H1 (cell line): Measurements from ENCODE around the gene NPY4R. TPM values are rescaled to one million over a fixed set of nuclear protein-coding genes. Genes with fewer than 3 reads are reported as not detected.
"Not testable (repeated sequence)": the region's sequence is repeated elsewhere in the genome, so short reads cannot be mapped to it uniquely, and the experiment has no call there.

Source experiments
- CTCF ChIA-PET: fragments of 300-600 bp; sonication (Branson Sonifier 250); formaldehyde crosslinking; loops from one replicate; lab custom pipeline; 2021; ENCODE audit not compliant: partially characterized antibody; lab: Charles Lee
- POLR2A ChIA-PET: fragments of 300-600 bp; sonication (Branson Sonifier 250); formaldehyde crosslinking; loops from one replicate; lab custom pipeline; 2021; ENCODE audit warnings: inconsistent platforms; ENCODE audit not compliant: partially characterized antibody; lab: Charles Lee
- DNase-seq, 2 experiments: peaks; one replicate each; pipeline versions ENCODE4 v3.0.0 to v3.0.0-alpha.2; 2010 to 2022; ENCODE audit warnings: low spot score in 2 of 2, low read depth in 1 of 2, mixed read lengths in 1 of 2
- FAIRE-seq: peaks from 2 replicates; lab custom pipeline; 2011; peaks lifted over from hg19 to GRCh38; lab: Jason Lieb, UNC
- H2AFZ ChIP-seq: 2 replicates; pipeline ENCODE4 v1.8.1; 2012; ENCODE audit warnings: low read length, inconsistent platforms
- H2AK5ac ChIP-seq: 2 replicates; pipeline ENCODE4 v1.6.1; 2013; ENCODE audit warnings: low read depth, low read length
- H2BK120ac ChIP-seq: replicated peaks from 2 replicates; pipeline ENCODE3; 2013; ENCODE audit warnings: low read depth, low read length, inconsistent platforms
- H2BK12ac ChIP-seq: 2 replicates; pipeline ENCODE4 v1.6.1; 2013; ENCODE audit warnings: low read depth, low read length
- H2BK15ac ChIP-seq: 2 replicates; pipeline ENCODE4 v1.6.1; 2013; ENCODE audit warnings: low read length
- H2BK20ac ChIP-seq: 2 replicates; pipeline ENCODE4 v1.6.1; 2013; ENCODE audit warnings: low read length
- H2BK5ac ChIP-seq: 2 replicates; pipeline ENCODE4 v1.6.1; 2013; ENCODE audit warnings: low read depth, low read length
- H3K14ac ChIP-seq: 2 replicates; pipeline ENCODE4 v1.6.1; 2013; ENCODE audit warnings: inconsistent platforms; ENCODE audit not compliant: insufficient read length
- H3K18ac ChIP-seq: 2 replicates; pipeline ENCODE4 v1.6.1; 2013; ENCODE audit warnings: low read length; ENCODE audit errors: extremely low read depth
- H3K23ac ChIP-seq: 2 replicates; pipeline ENCODE4 v1.6.1; 2013; ENCODE audit warnings: inconsistent platforms; ENCODE audit not compliant: insufficient read length
- H3K23me2 ChIP-seq: 2 replicates; pipeline ENCODE4 v1.6.1; 2013; ENCODE audit warnings: low read depth, low read length
- H3K27ac ChIP-seq: 2 replicates; pipeline ENCODE4 v1.6.1; 2011; ENCODE audit warnings: low read depth, low read length, inconsistent platforms
- H3K27me3 ChIP-seq, 4 experiments: replicated peaks in 1 of 4; 1 replicate in 1 of 4; 2 replicates in 3 of 4; pipeline versions ENCODE4 v1.6.1 to v1.8.1; 2011 to 2013; ENCODE audit warnings: low read length in 3 of 4, mild to moderate bottlenecking in 3 of 4, inconsistent platforms in 2 of 4, mixed read lengths in 2 of 4, moderate library complexity in 1 of 4; ENCODE audit not compliant: control insufficient read depth in 3 of 4, insufficient read depth in 3 of 4; ENCODE audit errors: extremely low read depth in 1 of 4
- H3K36me3 ChIP-seq, 4 experiments: 2 replicates each; pipeline versions ENCODE4 v1.6.1 to v1.8.1; 2011 to 2013; ENCODE audit warnings: mild to moderate bottlenecking in 4 of 4, low read length in 3 of 4, moderate library complexity in 2 of 4, control low read depth in 1 of 4, inconsistent platforms in 1 of 4; ENCODE audit not compliant: insufficient read depth in 4 of 4, control insufficient read depth in 2 of 4
- H3K4ac ChIP-seq: replicated peaks from 2 replicates; pipeline ENCODE3; 2013; ENCODE audit warnings: low read length, low read depth, mixed read lengths, inconsistent platforms; ENCODE audit not compliant: insufficient read length
- H3K4me1 ChIP-seq, 4 experiments: replicated peaks in 1 of 4; 1 replicate in 1 of 4; 2 replicates in 3 of 4; pipeline versions ENCODE4 v1.6.1 to v1.8.1; 2011 to 2013; ENCODE audit warnings: low read length in 3 of 4, inconsistent platforms in 2 of 4, mixed read lengths in 1 of 4; ENCODE audit not compliant: insufficient read depth in 4 of 4, control insufficient read depth in 3 of 4
- H3K4me2 ChIP-seq, 2 experiments: 2 replicates each; pipeline versions ENCODE4 v1.6.1 to v1.8.1; 2011 to 2013; ENCODE audit warnings: low read depth in 2 of 2, low read length in 2 of 2, control low read depth in 1 of 2, inconsistent platforms in 1 of 2, mild to moderate bottlenecking in 1 of 2; ENCODE audit not compliant: insufficient read depth in 1 of 2
- H3K4me3 ChIP-seq, 4 experiments: fragments of 200-600, 300-600 bp in 1 of 4; sonication (generic), shearing (Covaris generic), sonication (Bioruptor Twin) in 1 of 4; 2 replicates each; pipeline versions ENCODE4 v1.5.1 to v1.8.1; 2011 to 2016; ENCODE audit warnings: low read length in 4 of 4, low read depth in 3 of 4, control low read depth in 2 of 4, inconsistent platforms in 2 of 4, mild to moderate bottlenecking in 2 of 4, mixed read lengths in 1 of 4, moderate library complexity in 1 of 4; ENCODE audit not compliant: insufficient read depth in 2 of 4; ENCODE audit errors: extremely low read depth in 1 of 4
- H3K56ac ChIP-seq: replicated peaks from 2 replicates; pipeline ENCODE3; 2013; ENCODE audit warnings: low read depth, mild to moderate bottlenecking, mixed read lengths, low read length, inconsistent platforms; ENCODE audit not compliant: insufficient read length
- H3K79me1 ChIP-seq: 2 replicates; pipeline ENCODE4 v1.6.1; 2013; ENCODE audit warnings: low read depth, low read length, control low read depth
- H3K79me2 ChIP-seq, 2 experiments: 2 replicates each; pipeline versions ENCODE4 v1.6.1 to v1.8.1; 2012 to 2013; ENCODE audit warnings: low read length in 2 of 2, mild to moderate bottlenecking in 2 of 2, inconsistent platforms in 1 of 2; ENCODE audit not compliant: insufficient read depth in 2 of 2, control insufficient read depth in 1 of 2
- H3K9ac ChIP-seq, 4 experiments: replicated peaks in 1 of 4; 1 replicate in 1 of 4; 2 replicates in 3 of 4; pipeline versions ENCODE4 v1.6.1 to v1.8.1; 2011 to 2013; ENCODE audit warnings: low read depth in 3 of 4, low read length in 3 of 4, control low read depth in 2 of 4, mild to moderate bottlenecking in 2 of 4, moderate library complexity in 2 of 4, inconsistent platforms in 1 of 4; ENCODE audit errors: extremely low read depth in 1 of 4
- H3K9me3 ChIP-seq, 2 experiments: 2 replicates each; pipeline versions ENCODE4 v1.6.1 to v1.8.1; 2012 to 2013; ENCODE audit warnings: mild to moderate bottlenecking in 2 of 2, moderate library complexity in 2 of 2, control low read depth in 1 of 2, inconsistent platforms in 1 of 2, low read depth in 1 of 2, low read length in 1 of 2, mixed read lengths in 1 of 2; ENCODE audit not compliant: insufficient read depth in 2 of 2
- H4K20me1 ChIP-seq, 2 experiments: replicated peaks in 1 of 2; 2 replicates each; pipeline versions ENCODE3 to v1.8.1; 2011 to 2013; ENCODE audit warnings: inconsistent platforms in 2 of 2, low read length in 2 of 2, mild to moderate bottlenecking in 1 of 2; ENCODE audit not compliant: insufficient read depth in 2 of 2, control insufficient read depth in 1 of 2
- H4K5ac ChIP-seq: 2 replicates; pipeline ENCODE4 v1.6.1; 2013; ENCODE audit warnings: low read length, low read depth, mixed read lengths, inconsistent platforms; ENCODE audit not compliant: insufficient read length
- H4K8ac ChIP-seq: 2 replicates; pipeline ENCODE4 v1.8.0; 2013; ENCODE audit warnings: mild to moderate bottlenecking, moderate library complexity, low read length, inconsistent platforms; ENCODE audit not compliant: insufficient read depth; ENCODE audit errors: extremely low read depth
- H4K91ac ChIP-seq: replicated peaks from 2 replicates; pipeline ENCODE3; 2013; ENCODE audit warnings: low read length, mixed read lengths, inconsistent platforms; ENCODE audit not compliant: insufficient read length
- WGBS, 2 experiments: shearing (Covaris generic) in 1 of 2; methylation state at CpG; one replicate each; pipeline versions ENCODE4 v1.1.6 to v1.1.7; 2013 to 2015; ENCODE audit warnings: low lambda C conversion rate in 2 of 2, mixed read lengths in 2 of 2, inconsistent platforms in 1 of 2, low coverage in 1 of 2, missing lambda C conversion rate in 1 of 2; ENCODE audit not compliant: insufficient replicate concordance in 2 of 2, insufficient coverage in 1 of 2, insufficient read length in 1 of 2; ENCODE audit errors: extremely low coverage in 1 of 2, missing lambda C conversion rate in 1 of 2; 5-methylcytosine and 5-hydroxymethylcytosine counted together
- polyA plus RNA-seq, 7 experiments: library from polyadenylated mRNA; depleted of rRNA in 3 of 7; stranded (reverse) in 5 of 7; unstranded in 2 of 7; fragments of >200 nt in 5 of 7; fragments of 200-250 nt in 2 of 7; gene quantifications; 1 replicate in 5 of 7; 2 replicates in 1 of 7; 4 replicates in 1 of 7; pipeline versions ENCODE4 v1.2.1 to v1.2.3, GENCODE V29; 2011 to 2013; ENCODE audit warnings: missing spikeins in 2 of 7, mixed read lengths in 2 of 7
- total RNA-seq: library from RNA; stranded (reverse); fragmentation: NEBNext Ultra II Directional; extraction: Animal tissue kit (Norgen Biotek cat#: 25700); gene quantifications from 2 replicates; pipeline ENCODE4 v1.2.1, GENCODE V29; 2021

NPY4R gene
- total and polyA plus RNA-seq, 2 of the 8 experiments (the other 6 are each of a cell fraction or from before 2014, with no cell fraction given), result 0.15 TPM; not detected in 1

- H3K79me2 ChIP-seq, H2BK20ac ChIP-seq, H2BK120ac ChIP-seq, H2BK12ac ChIP-seq, H4K5ac ChIP-seq, FAIRE-seq, H4K20me1 ChIP-seq, H3K56ac ChIP-seq, H2AK5ac ChIP-seq, H3K27ac ChIP-seq, H3K9ac ChIP-seq, H3K4me2 ChIP-seq, H2BK5ac ChIP-seq, H4K91ac ChIP-seq, H3K23ac ChIP-seq, H3K79me1 ChIP-seq, H3K4me1 ChIP-seq, H3K18ac ChIP-seq, H3K27me3 ChIP-seq, DNase-seq, H4K8ac ChIP-seq, POLR2A ChIA-PET, H3K14ac ChIP-seq, H3K4me3 ChIP-seq, H3K4ac ChIP-seq, H2BK15ac ChIP-seq, H3K36me3 ChIP-seq, H3K23me2 ChIP-seq, H3K9me3 ChIP-seq, H2AFZ ChIP-seq, CTCF ChIA-PET: not testable (repeated sequence)
- WGBS, 2 experiments, result 85% methylated on average over 4 of the region's 13 CpGs; no CpG with 5 or more reads in 1 of the 2 experiments
These were observed 46.0 kb downstream of the NPY4R start for GRCh38 chr10:46419570-46420379.

- H3K23me2 ChIP-seq, H2BK5ac ChIP-seq, H3K56ac ChIP-seq, H3K9ac ChIP-seq, H4K8ac ChIP-seq, H3K79me2 ChIP-seq, H4K91ac ChIP-seq, H3K27ac ChIP-seq, CTCF ChIA-PET, H4K5ac ChIP-seq, H3K4ac ChIP-seq, H2BK20ac ChIP-seq, H3K4me1 ChIP-seq, H3K4me2 ChIP-seq, H3K79me1 ChIP-seq, H2BK120ac ChIP-seq, H4K20me1 ChIP-seq, H3K23ac ChIP-seq, H3K14ac ChIP-seq, H2BK15ac ChIP-seq, H3K27me3 ChIP-seq, H3K18ac ChIP-seq, POLR2A ChIA-PET, FAIRE-seq, H3K36me3 ChIP-seq, H2AK5ac ChIP-seq, DNase-seq, H3K4me3 ChIP-seq, H2BK12ac ChIP-seq, H3K9me3 ChIP-seq, H2AFZ ChIP-seq: not testable (repeated sequence)
- WGBS, 2 experiments, result 89% methylated on average over 1 of the region's 7 CpGs; no CpG with 5 or more reads in 1 of the 2 experiments
These were observed 47.5 kb downstream of the NPY4R start for GRCh38 chr10:46418283-46418682.
